HG02678 (cell line): ENCODE results near the gene SYMPK.
A peak's percentile ranks its signal among the peaks of the same experiment; 100 is the strongest.

Experiments
- ATAC-seq: cut with Tn5 transposase; IDR thresholded peaks from one replicate; pipeline ENCODE4 v1.9.1; 2021; ENCODE audit warnings: mild to moderate bottlenecking, moderate library complexity; ENCODE audit not compliant: unreplicated experiment

Gene SYMPK

GRCh38 chr19:45826934-45827333 lies 36.0 kb downstream of the SYMPK start:
- no peak for ATAC-seq

- ATAC-seq, result no peak
These were observed 36.7 kb downstream of the SYMPK start for GRCh38 chr19:45825917-45826893.

GRCh38 chr19:45825263-45825605 lies 37.7 kb downstream of the SYMPK start:
- ATAC-seq, result no peak

GRCh38 chr19:45824531-45825262 lies 38.2 kb downstream of the SYMPK start:
- ATAC-seq, result no peak

DNA sequence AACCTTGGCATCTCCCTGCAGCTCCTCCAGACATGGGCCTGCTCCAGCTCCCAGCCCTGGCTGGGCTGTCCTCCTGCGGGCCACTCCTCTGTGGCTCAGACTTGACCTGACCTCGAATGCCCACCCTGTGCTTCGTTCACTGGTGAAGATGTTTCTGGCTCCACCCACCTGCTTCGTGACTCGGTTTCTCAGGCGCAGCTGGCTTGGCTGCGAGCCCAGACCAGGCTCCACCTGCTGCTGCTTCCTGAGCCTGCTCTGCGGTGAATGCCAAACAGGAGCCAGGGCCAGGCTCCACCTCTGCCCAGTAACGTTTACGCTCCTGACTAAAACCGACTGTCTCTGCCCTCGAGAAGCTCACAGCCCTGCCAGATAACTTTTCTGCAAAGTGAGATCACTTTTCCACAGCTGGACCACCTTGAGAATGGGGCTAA lies 38.9 kb downstream of the SYMPK start:
- ATAC-seq, result no peak

DNA sequence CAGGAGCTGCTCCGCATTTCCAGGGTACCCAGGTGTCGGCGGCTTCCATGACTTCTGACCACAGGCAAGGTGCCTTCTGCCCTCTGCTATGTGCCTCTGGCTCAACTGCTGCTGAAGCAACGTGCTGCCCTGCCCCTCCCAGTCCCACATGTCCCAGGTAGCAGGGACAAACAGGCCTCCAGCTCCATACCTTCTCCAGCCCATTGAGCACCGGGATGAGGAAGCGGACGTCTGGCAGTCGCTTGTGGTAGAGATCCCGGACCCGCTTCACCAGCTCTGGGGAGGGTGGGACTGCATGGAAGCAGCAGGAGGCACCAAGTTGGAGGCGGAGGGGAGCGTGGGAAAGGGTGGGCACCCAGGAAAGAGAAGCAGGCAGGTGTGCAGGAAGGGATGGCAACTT lies 39.8 kb downstream of the SYMPK start:
- no peak for ATAC-seq

DNA sequence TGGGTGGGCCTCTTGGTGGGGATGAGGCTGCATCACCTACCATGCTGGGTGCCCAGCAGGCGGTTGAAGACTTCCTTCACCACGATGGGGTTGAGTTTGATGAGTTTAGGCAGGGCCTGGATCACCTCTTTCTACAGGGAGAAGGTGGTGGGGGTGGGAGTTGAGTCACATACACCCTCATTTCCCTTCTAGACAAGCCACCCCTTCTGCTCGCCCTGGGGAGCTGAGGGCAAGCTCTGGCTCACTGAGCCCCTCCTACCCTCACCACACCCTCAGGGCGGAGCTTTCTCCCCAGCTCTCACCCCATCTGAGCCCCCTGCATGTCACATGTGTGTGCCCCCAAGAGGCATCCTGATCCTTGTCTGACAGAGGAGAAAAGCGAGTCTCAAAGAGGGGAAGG lies 40.2 kb downstream of the SYMPK start:
- ATAC-seq, result no peak

DNA sequence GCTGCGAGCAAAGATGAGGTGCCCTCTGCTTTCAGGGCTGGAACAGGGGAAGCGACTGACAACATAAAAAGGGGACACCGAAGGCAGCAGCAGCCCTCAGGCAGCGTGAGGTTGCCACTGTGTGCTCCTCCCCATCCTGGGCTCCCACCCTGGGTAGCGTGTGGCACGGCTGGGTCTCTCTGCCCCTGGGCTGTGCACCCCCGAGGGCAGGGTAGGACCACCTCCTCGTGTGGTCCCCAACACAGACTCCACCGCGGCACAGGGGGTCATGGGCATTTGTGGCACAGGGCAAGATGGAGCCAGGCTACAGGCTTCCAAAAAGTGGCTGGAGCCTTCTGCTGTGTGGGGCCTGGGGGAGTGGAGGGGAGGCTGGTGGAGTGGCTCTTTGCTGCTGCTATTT lies 41.4 kb downstream of the SYMPK start:
- no peak for ATAC-seq

- no peak for ATAC-seq
These were observed 41.8 kb downstream of the SYMPK start for GRCh38 chr19:45821103-45821521.

DNA sequence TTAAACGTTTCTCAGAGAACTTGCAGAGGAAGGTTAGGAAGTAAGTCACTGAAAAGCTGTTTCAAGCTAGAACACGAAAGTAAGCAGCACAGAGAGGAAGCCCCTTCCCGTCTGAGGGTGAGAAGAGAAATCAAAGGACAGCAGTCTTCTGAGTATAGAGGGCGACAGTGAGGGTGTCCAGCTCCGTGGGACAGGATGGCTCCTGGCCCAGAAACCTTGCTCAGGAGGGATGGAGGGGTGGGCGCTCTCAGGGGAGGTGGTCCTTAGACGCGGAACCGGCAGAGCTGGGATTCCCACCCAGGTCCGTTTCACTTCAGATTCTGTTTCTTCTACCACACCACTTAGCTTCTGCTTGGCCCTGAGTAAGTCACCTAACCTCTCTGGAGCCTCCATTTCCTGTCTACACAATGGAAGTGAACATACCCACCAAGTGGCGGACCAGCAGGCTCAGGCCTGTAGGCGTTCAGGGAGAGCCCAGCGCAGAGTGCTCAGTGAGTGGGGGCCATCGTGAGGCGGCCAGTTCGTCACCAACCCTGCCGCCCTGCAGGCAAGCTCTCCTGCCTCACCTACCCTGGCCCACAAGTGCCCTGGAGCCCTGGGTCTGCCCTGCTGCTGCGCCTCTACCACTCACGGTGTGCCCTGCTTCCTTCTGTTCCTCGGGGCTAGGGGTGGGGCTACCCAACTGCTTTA lies 42.4 kb downstream of the SYMPK start:
- no peak for ATAC-seq

DNA sequence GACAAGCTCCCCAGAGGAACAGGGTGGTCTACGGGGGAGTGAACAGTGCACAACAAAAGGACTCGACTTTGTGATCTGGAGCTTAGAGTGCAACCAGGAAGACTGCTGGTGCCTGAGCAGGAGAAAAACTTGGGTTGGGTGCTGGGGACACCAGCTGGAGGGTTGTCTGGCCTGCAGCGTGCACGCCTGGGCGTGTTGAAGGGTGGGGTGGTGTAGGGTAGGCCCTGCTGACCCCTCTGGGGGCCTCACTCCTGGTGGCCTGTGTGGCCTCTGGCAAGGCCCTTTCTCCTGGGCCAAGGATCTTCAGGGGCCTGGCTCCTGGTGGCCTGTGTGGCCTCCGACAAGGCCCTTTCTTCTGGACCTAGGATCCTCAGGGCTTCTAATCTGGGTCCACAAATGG lies 43.2 kb downstream of the SYMPK start:
- ATAC-seq, result no peak

- ATAC-seq, result no peak
These were observed 45.1 kb downstream of the SYMPK start for GRCh38 chr19:45817725-45818301.

DNA sequence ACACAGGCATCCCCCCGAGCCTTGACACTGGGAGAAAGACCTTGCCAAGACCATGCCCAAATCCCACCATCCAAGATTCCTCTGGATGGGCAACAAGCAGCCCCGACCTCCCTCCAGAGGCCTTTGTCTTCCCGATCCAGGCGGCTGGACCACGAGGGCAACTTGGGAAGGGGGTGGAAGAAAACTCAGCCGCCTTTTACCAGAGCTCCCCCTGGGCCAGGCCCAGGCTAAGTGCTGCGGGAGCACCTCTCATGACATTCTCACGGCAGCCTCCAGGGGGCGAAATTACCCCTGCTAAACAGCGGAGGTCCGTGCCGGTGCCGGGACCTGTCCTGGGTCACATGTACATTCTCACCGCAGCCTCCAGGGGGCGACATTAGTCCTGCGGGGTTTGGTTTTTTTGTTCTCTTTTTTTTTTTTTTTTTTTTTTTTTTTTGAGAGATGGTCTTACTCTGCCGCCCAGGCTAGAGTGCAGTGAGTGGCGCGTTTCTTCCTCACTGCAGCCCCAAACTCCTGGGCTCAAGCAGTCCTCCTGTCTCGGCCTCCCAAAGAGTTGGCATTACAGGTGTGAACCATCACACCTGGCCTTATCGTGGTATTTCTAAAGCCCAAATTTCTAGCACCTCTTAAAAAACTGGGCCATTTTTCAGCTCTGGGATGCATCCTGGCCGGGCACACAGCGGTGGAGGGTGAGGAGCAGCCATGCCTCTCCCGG lies 45.8 kb downstream of the SYMPK start:
- peak; percentile 81 for ATAC-seq

DNA sequence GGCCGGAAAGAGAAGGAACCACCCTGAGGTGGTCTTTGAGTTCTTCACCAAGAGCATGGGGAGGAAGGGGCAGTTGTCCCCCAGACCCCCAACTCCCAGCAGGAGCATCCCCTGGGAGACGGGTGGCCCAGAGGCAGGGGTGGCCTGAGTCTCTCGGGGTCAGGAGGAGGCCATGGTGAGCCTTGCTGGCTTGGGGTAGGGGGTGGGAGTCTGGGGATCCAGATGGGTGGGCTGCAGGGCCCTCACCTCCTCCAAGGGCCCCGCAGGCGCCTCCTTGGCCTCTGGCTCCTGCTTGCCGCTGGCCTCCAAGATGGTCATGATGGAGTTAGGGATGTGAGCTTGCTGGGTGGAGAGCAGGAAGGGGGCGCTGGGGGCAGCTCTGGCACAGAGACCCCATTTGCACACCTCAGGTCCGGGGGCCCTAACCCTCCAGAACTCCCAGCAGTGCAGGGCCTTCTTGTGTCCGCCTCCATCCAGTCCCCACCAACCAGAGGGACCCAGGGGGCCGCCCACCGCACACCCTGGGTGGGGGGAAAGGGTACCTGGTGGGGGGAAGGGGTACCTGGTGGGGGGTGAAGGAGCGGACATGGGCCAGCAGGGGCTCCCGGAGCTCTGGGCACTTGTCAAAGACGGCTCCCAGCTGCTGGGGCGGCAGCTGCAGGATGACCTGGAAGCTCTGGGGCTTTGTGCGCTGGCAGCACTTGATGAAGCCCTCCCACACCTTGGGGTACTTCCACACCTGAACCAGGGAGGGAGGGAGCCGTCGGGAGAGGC lies 46.5 kb downstream of the SYMPK start:
- no peak for ATAC-seq

DNA sequence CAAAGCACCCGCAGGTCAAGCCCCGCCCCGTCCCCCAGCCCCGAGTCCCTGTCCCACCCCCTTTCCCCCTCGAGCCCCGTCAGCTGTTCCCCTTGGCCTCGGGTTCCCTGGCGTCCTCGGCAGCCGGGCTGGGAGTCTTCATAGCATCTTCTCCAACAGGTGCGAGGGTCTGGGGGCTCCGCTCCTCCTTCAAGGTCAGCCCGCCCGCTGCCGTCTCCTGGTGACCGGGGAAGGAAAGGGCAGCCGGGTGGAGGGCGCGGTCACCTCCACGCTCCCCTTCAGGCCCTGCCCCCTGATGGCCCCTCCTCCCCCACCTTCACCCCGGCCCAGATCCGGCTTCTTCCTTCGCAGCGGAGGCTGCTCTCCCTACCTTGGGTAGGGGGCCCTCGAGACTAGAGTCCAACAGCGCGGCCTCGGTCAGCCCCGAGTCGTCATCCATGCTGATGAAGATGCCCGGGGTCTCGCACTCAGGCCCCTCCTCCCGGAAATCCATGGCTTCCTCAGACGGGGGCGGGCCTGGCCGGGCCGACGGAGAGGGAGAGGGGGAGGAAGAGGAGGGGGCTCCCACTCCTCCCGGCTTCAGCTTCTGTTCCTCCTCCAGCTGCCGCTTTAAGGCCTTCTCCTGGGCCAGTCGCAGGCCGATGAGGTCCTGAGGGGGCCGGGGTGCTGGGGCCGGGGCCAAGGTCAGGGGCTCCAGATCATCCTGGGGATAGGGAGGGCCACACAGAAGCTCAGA lies 47.3 kb downstream of the SYMPK start:
- ATAC-seq, result no peak

GRCh38 chr19:45814851-45815480 lies 48.0 kb downstream of the SYMPK start, which contains the start of gene RSPH6A:
Gene RSPH6A (minus strand): TSS chr19:45815308. CDS start chr19:45815176, 132 bp downstream.
- ATAC-seq, result no peak

GRCh38 chr19:45814166-45814780 lies 48.7 kb downstream of the SYMPK start:
- no peak for ATAC-seq

DNA sequence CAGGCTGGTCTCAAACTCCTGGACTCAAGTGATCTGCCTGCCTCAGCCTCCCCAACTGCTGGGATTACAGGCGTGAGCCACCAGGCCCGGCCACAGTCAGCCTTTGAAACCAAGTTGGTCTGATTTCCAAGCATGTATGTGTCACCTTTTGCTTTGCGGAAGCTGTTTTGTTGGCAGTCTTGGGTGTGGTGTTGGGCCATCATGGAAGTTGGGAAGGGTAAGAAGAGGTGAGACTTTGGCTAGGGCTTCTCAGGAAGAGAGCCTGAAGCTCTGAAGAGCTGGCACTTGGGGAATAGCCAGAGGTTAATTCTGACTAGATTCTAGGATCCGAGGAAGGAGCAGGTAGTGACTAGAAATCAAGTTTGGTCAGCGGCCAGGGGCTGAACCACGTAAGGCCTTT lies 50.6 kb downstream of the SYMPK start:
- ATAC-seq, result no peak
